GF-D8 (cell line): ENCODE results near the gene C2CD4B.

Source experiments
- DNase-seq: peaks from one replicate; lab custom pipeline; 2025; lab: John Stamatoyannopoulos, UW

The C2CD4B gene

GRCh38 chr15:62165104-62165792, at the start of gene C2CD4B:
TSS of gene C2CD4B (minus strand) at chr15:62165285. CDS start at chr15:62164984, 301 bp downstream.
- no peak for DNase-seq

GRCh38 chr15:62212741-62213140, 47.7 kb upstream of the C2CD4B start:
- DNase-seq: no peak

- DNase-seq: no peak
Observed at GRCh38 chr15:62211348-62211747, 46.3 kb upstream of the C2CD4B start.

GRCh38 chr15:62209821-62210220, 44.7 kb upstream of the C2CD4B start:
- no peak for DNase-seq

- DNase-seq: no peak
Observed at GRCh38 chr15:62209322-62209721, 44.2 kb upstream of the C2CD4B start.

GRCh38 chr15:62208884-62209283, 43.8 kb upstream of the C2CD4B start:
- no peak for DNase-seq

GRCh38 chr15:62208367-62208766, 43.3 kb upstream of the C2CD4B start:
- DNase-seq: no peak

GRCh38 chr15:62190675-62191074, 25.6 kb upstream of the C2CD4B start:
- no peak for DNase-seq

- no peak for DNase-seq
Observed at GRCh38 chr15:62190274-62190673, 25.2 kb upstream of the C2CD4B start.

GRCh38 chr15:62188744-62189143, 23.7 kb upstream of the C2CD4B start:
- DNase-seq: no peak

GRCh38 chr15:62187910-62188309, 22.8 kb upstream of the C2CD4B start:
- no peak for DNase-seq

- DNase-seq: no peak
Observed at GRCh38 chr15:62187425-62187824, 22.3 kb upstream of the C2CD4B start.

GRCh38 chr15:62186578-62186977, 21.5 kb upstream of the C2CD4B start:
- DNase-seq: no peak

- no peak for DNase-seq
Observed at GRCh38 chr15:62183130-62183529, 18.0 kb upstream of the C2CD4B start.

GRCh38 chr15:62173215-62173614, 8.1 kb upstream of the C2CD4B start:
- DNase-seq: no peak

GRCh38 chr15:62171882-62172281, 6.8 kb upstream of the C2CD4B start:
- no peak for DNase-seq

- no peak for DNase-seq
Observed at GRCh38 chr15:62165793-62166375, 799 bp upstream of the C2CD4B start.

- DNase-seq: no peak
Observed at GRCh38 chr15:62164396-62165103, 535 bp downstream of the C2CD4B start.

- DNase-seq: no peak
Observed at GRCh38 chr15:62164014-62164395, 1.1 kb downstream of the C2CD4B start.

- DNase-seq: no peak
Observed at GRCh38 chr15:62163397-62164013, 1.6 kb downstream of the C2CD4B start.

GRCh38 chr15:62153228-62153627, 11.9 kb downstream of the C2CD4B start:
- no peak for DNase-seq

- no peak for DNase-seq
Observed at GRCh38 chr15:62150445-62150844, 14.6 kb downstream of the C2CD4B start.

- no peak for DNase-seq
Observed at GRCh38 chr15:62149729-62150128, 15.4 kb downstream of the C2CD4B start.
